ENCODE data around the gene DPF3. TPM values are rescaled to one million over a fixed set of nuclear protein-coding genes. Genes with fewer than 3 reads are reported as not detected.
A peak's percentile ranks its signal among the peaks of the same experiment; 100 is the strongest.

The DPF3 gene
- total and polyA plus RNA-seq, 2 donors (not counting 1 experiment from before 2014, with no cell fraction given) = 7.6 to 13.7 TPM

GRCh38 chr14:72686832-72687231, 207.1 kb downstream of the DPF3 start:
- Histone ChIP-seq H3K4me2 (ENCODE audit: extremely low read depth, insufficient read depth, low read length) (no peak overlapping the region), H3K4me1 (ENCODE audit: control insufficient read depth, extremely low read depth, insufficient read depth, low read length) (peaks cover 9% of the 10 kb centered on the region), H4K20me1 (ENCODE audit: control insufficient read depth, extremely low read depth, insufficient read depth, low read length) (no peaks in the 10 kb centered on the region), H3K36me3 (ENCODE audit: control insufficient read depth, insufficient read depth, low read length) (peaks cover 13% of the 10 kb centered on the region), H3K27ac (ENCODE audit: insufficient read depth, low read length) (no peak overlapping the region), H3K79me2 (ENCODE audit: control insufficient read depth, insufficient read depth, low read length) (no peaks in the 10 kb centered on the region), H3K27me3 (ENCODE audit: control insufficient read depth, insufficient read depth, low read length) (no peaks in the 10 kb centered on the region), H3K9me3 (ENCODE audit: control insufficient read depth, insufficient read depth, low read depth, low read length) (no peaks in the 10 kb centered on the region), H2AFZ (ENCODE audit: low read length) (no peak overlapping the region), H3K4me3 (replicated peaks in 1 of 4; ENCODE audit: control extremely low read depth in 1 of 4, insufficient read depth in 1 of 4, low read depth in 3 of 4, low read length in 4 of 4) (no peak overlapping the region), H3K9ac (ENCODE audit: insufficient read depth, low read length) (no peak overlapping the region)
- DNase-seq (ENCODE audit: low read depth in 2 of 2) = no peak
- no peak for TF ChIP-seq EZH2 (IDR thresholded peaks at IDR 0.05; ENCODE audit: low read length, missing control alignments)
- TF ChIP-seq CTCF (conservative IDR thresholded peaks at IDR 0.05 in 1 of 2, IDR thresholded peaks at IDR 0.05 in 1 of 2; ENCODE audit: low read depth in 1 of 2, low read length in 2 of 2) = no peak

GRCh38 chr14:72686101-72686500, 207.8 kb downstream of the DPF3 start:
- Histone ChIP-seq H3K9ac (ENCODE audit: insufficient read depth, low read length) (no peak overlapping the region), H2AFZ (ENCODE audit: low read length) (no peak overlapping the region), H3K4me1 (ENCODE audit: control insufficient read depth, extremely low read depth, insufficient read depth, low read length) (peaks cover 9% of the 10 kb centered on the region), H3K79me2 (ENCODE audit: control insufficient read depth, insufficient read depth, low read length) (no peaks in the 10 kb centered on the region), H3K4me2 (ENCODE audit: extremely low read depth, insufficient read depth, low read length) (no peak overlapping the region), H3K27ac (ENCODE audit: insufficient read depth, low read length) (no peak overlapping the region), H3K4me3 (replicated peaks in 1 of 4; ENCODE audit: control extremely low read depth in 1 of 4, insufficient read depth in 1 of 4, low read depth in 3 of 4, low read length in 4 of 4) (no peak overlapping the region), H3K9me3 (ENCODE audit: control insufficient read depth, insufficient read depth, low read depth, low read length) (no peaks in the 10 kb centered on the region), H3K36me3 (ENCODE audit: control insufficient read depth, insufficient read depth, low read length) (peaks cover 12% of the 10 kb centered on the region), H4K20me1 (ENCODE audit: control insufficient read depth, extremely low read depth, insufficient read depth, low read length) (no peaks in the 10 kb centered on the region), H3K27me3 (ENCODE audit: control insufficient read depth, insufficient read depth, low read length) (no peaks in the 10 kb centered on the region)
- TF ChIP-seq CTCF (conservative IDR thresholded peaks at IDR 0.05 in 1 of 2, IDR thresholded peaks at IDR 0.05 in 1 of 2; ENCODE audit: low read depth in 1 of 2, low read length in 2 of 2) = no peak
- TF ChIP-seq EZH2 (IDR thresholded peaks at IDR 0.05; ENCODE audit: low read length, missing control alignments) = no peak
- DNase-seq (ENCODE audit: low read depth in 2 of 2) = no peak

GRCh38 chr14:72685456-72685855, 208.4 kb downstream of the DPF3 start:
- Histone ChIP-seq H3K36me3 (ENCODE audit: control insufficient read depth, insufficient read depth, low read length) (peaks cover 11% of the 10 kb centered on the region), H3K9ac (ENCODE audit: insufficient read depth, low read length) (no peak overlapping the region), H3K27me3 (ENCODE audit: control insufficient read depth, insufficient read depth, low read length) (no peaks in the 10 kb centered on the region), H2AFZ (ENCODE audit: low read length) (no peak overlapping the region), H3K27ac (ENCODE audit: insufficient read depth, low read length) (no peak overlapping the region), H3K79me2 (ENCODE audit: control insufficient read depth, insufficient read depth, low read length) (no peaks in the 10 kb centered on the region), H3K9me3 (ENCODE audit: control insufficient read depth, insufficient read depth, low read depth, low read length) (no peaks in the 10 kb centered on the region), H4K20me1 (ENCODE audit: control insufficient read depth, extremely low read depth, insufficient read depth, low read length) (no peaks in the 10 kb centered on the region), H3K4me3 (replicated peaks in 1 of 4; ENCODE audit: control extremely low read depth in 1 of 4, insufficient read depth in 1 of 4, low read depth in 3 of 4, low read length in 4 of 4) (no peak overlapping the region), H3K4me1 (ENCODE audit: control insufficient read depth, extremely low read depth, insufficient read depth, low read length) (peaks cover 9% of the 10 kb centered on the region), H3K4me2 (ENCODE audit: extremely low read depth, insufficient read depth, low read length) (no peak overlapping the region)
- peak in 1 of 2 donors; percentile 23 for DNase-seq (ENCODE audit: low read depth in 2 of 2)
- TF ChIP-seq EZH2 (IDR thresholded peaks at IDR 0.05; ENCODE audit: low read length, missing control alignments) (no peak), CTCF (conservative IDR thresholded peaks at IDR 0.05 in 1 of 2, IDR thresholded peaks at IDR 0.05 in 1 of 2; ENCODE audit: low read depth in 1 of 2, low read length in 2 of 2) (no peak)

All from fibroblast of lung (primary cell).